ENCODE data around the gene PRDM16. TPM values are rescaled to one million over a fixed set of nuclear protein-coding genes. Genes with fewer than 3 reads are reported as not detected.

PRDM16 gene
- total and polyA plus RNA-seq, 2 of the 13 experiments (the other 11 are each of a cell fraction or from before 2014, with no cell fraction given): 0.15 to 0.81 TPM

GRCh38 chr1:3326516-3327388 lies 257.7 kb downstream of the PRDM16 start (continued):
- no peak for TF ChIP-seq HINFP (CRISPR knock-in tag; IDR thresholded peaks at IDR 0.05; ENCODE audit: low read depth)
- no peak for TF ChIP-seq RARG (CRISPR knock-in tag; IDR thresholded peaks at IDR 0.05; ENCODE audit: low read depth)
- TF ChIP-seq CBFB (CRISPR knock-in tag; IDR thresholded peaks at IDR 0.05): peak; percentile 29; the same call in 1 of the 2 replicates
- peak; percentile 38; the same call in 1 of the 2 replicates for TF ChIP-seq ZNF574 (CRISPR knock-in tag; IDR thresholded peaks at IDR 0.05)
- no peak for TF ChIP-seq EHMT2 (IDR thresholded peaks at IDR 0.05; ENCODE audit: borderline replicate concordance, low read depth, low read length)
- peak; percentile 66; the same call in 1 of the 2 replicates for TF ChIP-seq SNAPC2 (CRISPR knock-in tag; IDR thresholded peaks at IDR 0.05)
- TF ChIP-seq CENPT (CRISPR knock-in tag; IDR thresholded peaks at IDR 0.05; ENCODE audit: low read depth): no peak
- TF ChIP-seq SOX13 (IDR thresholded peaks at IDR 0.05): no peak
- TF ChIP-seq SOX13 (CRISPR knock-in tag; conservative IDR thresholded peaks at IDR 0.05 in 1 of 2, IDR thresholded peaks at IDR 0.05 in 1 of 2): peak in 1 of 2 experiments; percentile 69; a peak in 1 of 4 replicates
- TF ChIP-seq TCF7 (IDR thresholded peaks at IDR 0.05; ENCODE audit: low read depth): no peak
- TF ChIP-seq MAFG (CRISPR knock-in tag; IDR thresholded peaks at IDR 0.05): no peak
- TF ChIP-seq POLR2A (IDR thresholded peaks at IDR 0.05; ENCODE audit: insufficient read depth in 1 of 2, low read depth in 2 of 2, low read length in 2 of 2): no peak
- peak; percentile 52; the same call in 1 of the 2 replicates for TF ChIP-seq PHF8 (CRISPR knock-in tag; IDR thresholded peaks at IDR 0.05)
- no peak for TF ChIP-seq SIN3B (IDR thresholded peaks at IDR 0.05; ENCODE audit: low read length)
- TF ChIP-seq RFX5 (IDR thresholded peaks at IDR 0.05; ENCODE audit: low read depth, low read length): no peak
- TF ChIP-seq PRDM4 (CRISPR knock-in tag; IDR thresholded peaks at IDR 0.05; ENCODE audit: borderline replicate concordance): no peak
- TF ChIP-seq MAFF (IDR thresholded peaks at IDR 0.05; ENCODE audit: low read depth, low read length): no peak
- no peak for TF ChIP-seq RBM39 (IDR thresholded peaks at IDR 0.05; ENCODE audit: low read depth, low read length, poor library complexity, severe bottlenecking)
- TF ChIP-seq ZNF292 (CRISPR knock-in tag; IDR thresholded peaks at IDR 0.05; ENCODE audit: borderline replicate concordance, low read depth): peak; percentile 17; the same call in 1 of the 2 replicates
- peak; percentile 93 for TF ChIP-seq NRL (CRISPR knock-in tag; IDR thresholded peaks at IDR 0.05; ENCODE audit: borderline replicate concordance)
- no peak for TF ChIP-seq ZFP36L1 (CRISPR knock-in tag; IDR thresholded peaks at IDR 0.05)
- TF ChIP-seq TP53 (CRISPR knock-in tag; conservative IDR thresholded peaks at IDR 0.05): no peak
- no peak for TF ChIP-seq SNAI1 (CRISPR knock-in tag; IDR thresholded peaks at IDR 0.05; ENCODE audit: borderline replicate concordance)
- peak; percentile 92 for TF ChIP-seq MED1 (CRISPR knock-in tag; IDR thresholded peaks at IDR 0.05)
